NT2/D1 (cell line): ENCODE results near the gene SLC15A3.

Source experiments
- DNase-seq: peaks from one replicate; pipeline ENCODE4 v3.0.0-alpha.2; 2011; ENCODE audit warnings: low read depth, low spot score
- H3K27me3 ChIP-seq: 2 replicates; pipeline ENCODE4 v1.6.0; 2011; ENCODE audit warnings: mild to moderate bottlenecking; ENCODE audit not compliant: insufficient read length, insufficient read depth
- H3K36me3 ChIP-seq: 2 replicates; pipeline ENCODE4 v1.6.1; 2011; ENCODE audit warnings: mild to moderate bottlenecking, low read length, mixed read lengths; ENCODE audit not compliant: insufficient read depth, insufficient read length
- H3K4me1 ChIP-seq: 2 replicates; pipeline ENCODE4 v1.5.1; 2011; ENCODE audit not compliant: insufficient read depth, insufficient read length
- H3K4me3 ChIP-seq: 2 replicates; pipeline ENCODE4 v1.5.1; 2011; ENCODE audit warnings: low read depth; ENCODE audit not compliant: insufficient read length
- H3K9ac ChIP-seq: 2 replicates; pipeline ENCODE4 v1.6.0; 2011; ENCODE audit warnings: low read depth; ENCODE audit not compliant: insufficient read length
- H3K9me3 ChIP-seq: 2 replicates; pipeline ENCODE4 v1.5.1; 2011; ENCODE audit warnings: mild to moderate bottlenecking, low read length; ENCODE audit not compliant: insufficient read depth
- SUZ12 ChIP-seq: IDR thresholded peaks from 2 replicates; pipeline ENCODE4 v1.6.1; 2011; ENCODE audit not compliant: insufficient read length, insufficient read depth; ENCODE audit errors: extremely low read depth
- YY1 ChIP-seq: IDR thresholded peaks from 2 replicates; pipeline ENCODE4 v1.6.1; 2011; ENCODE audit not compliant: insufficient read length, insufficient read depth
- ZNF274 ChIP-seq: IDR thresholded peaks from 2 replicates; pipeline ENCODE4 v1.6.1; 2011; ENCODE audit warnings: mild to moderate bottlenecking, low read depth, low read length

The SLC15A3 gene

GRCh38 chr11:60951904-60952741 is at the start of gene SLC15A3:
Gene SLC15A3 (minus strand): TSS chr11:60952176. CDS start chr11:60951551, 625 bp downstream.
- Histone ChIP-seq H3K4me1 (peaks cover 13% of the 10 kb centered on the region), H3K4me3 (peak within 1 kb of the TSS; percentile 65), H3K9me3 (no peaks in the 10 kb centered on the region), H3K27me3 (peaks cover 15% of the 10 kb centered on the region), H3K9ac (peak within 1 kb of the TSS; percentile 79), H3K36me3 (no peaks in the 10 kb centered on the region)
- TF ChIP-seq SUZ12 (no peak), YY1 (no peak), ZNF274 (no peak)
- no peak for DNase-seq

- no peaks in the 10 kb centered on the region for H3K27me3 ChIP-seq
- TF ChIP-seq ZNF274 (no peak), YY1 (no peak), SUZ12 (no peak)
These were observed 48.5 kb upstream of the SLC15A3 start for GRCh38 chr11:61000426-61000825.

GRCh38 chr11:60996381-60997138 is 44.6 kb upstream of the SLC15A3 start:
- DNase-seq, result no peak
- TF ChIP-seq YY1, result no peak
- no peak for TF ChIP-seq SUZ12
- no peak for TF ChIP-seq ZNF274
- no peaks in the 10 kb centered on the region for H3K9me3 ChIP-seq
- peaks cover 4% of the 10 kb centered on the region for H3K4me1 ChIP-seq
- no peaks in the 10 kb centered on the region for H3K27me3 ChIP-seq
- no peaks in the 10 kb centered on the region for H3K36me3 ChIP-seq
- H3K9ac ChIP-seq, result no peak overlapping the region
- no peak overlapping the region for H3K4me3 ChIP-seq

More at GRCh38 chr11:61000426-61000825, 48.5 kb upstream of the SLC15A3 start:
- Histone ChIP-seq H3K9ac (no peak overlapping the region), H3K4me3 (no peak overlapping the region), H3K9me3 (no peaks in the 10 kb centered on the region), H3K36me3 (no peaks in the 10 kb centered on the region), H3K4me1 (peaks cover 10% of the 10 kb centered on the region)
- DNase-seq, result no peak

- H3K4me1 ChIP-seq, result peaks cover 4% of the 10 kb centered on the region
- no peak overlapping the region for H3K9ac ChIP-seq
- H3K36me3 ChIP-seq, result no peaks in the 10 kb centered on the region
- H3K9me3 ChIP-seq, result no peaks in the 10 kb centered on the region
- H3K4me3 ChIP-seq, result no peak overlapping the region
- no peak for TF ChIP-seq SUZ12
- no peak for DNase-seq
- H3K27me3 ChIP-seq, result no peaks in the 10 kb centered on the region
These were observed 43.8 kb upstream of the SLC15A3 start for GRCh38 chr11:60995798-60996197.

DNA sequence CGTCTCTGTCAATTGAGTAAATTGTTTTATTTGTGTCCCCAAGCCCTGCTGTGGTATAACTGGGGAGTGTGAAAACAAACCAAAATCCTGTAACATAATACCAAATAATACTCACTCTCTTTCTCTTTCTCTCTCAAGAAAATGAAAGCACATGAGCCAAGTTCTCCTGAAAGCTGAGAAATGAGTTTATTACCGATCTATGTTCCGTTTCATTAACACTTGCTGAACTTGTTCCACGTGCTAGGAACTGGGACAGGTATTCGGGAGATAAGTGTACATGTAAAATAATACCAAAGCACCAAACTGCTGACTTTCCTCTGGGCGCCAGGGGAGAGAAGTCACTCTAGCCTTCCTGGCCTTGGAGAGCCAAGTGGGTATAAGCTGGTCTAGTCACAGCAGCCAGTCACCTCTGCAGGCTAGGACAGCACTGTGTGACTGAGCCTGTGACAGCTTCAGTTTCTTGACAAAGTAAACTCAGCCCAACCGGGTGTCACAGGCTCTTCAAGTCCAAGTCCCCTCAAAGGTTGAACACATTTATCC is 42.6 kb upstream of the SLC15A3 start:
- H3K4me3 ChIP-seq, result no peak overlapping the region
- peaks cover 4% of the 10 kb centered on the region for H3K4me1 ChIP-seq
- TF ChIP-seq ZNF274, result no peak
- TF ChIP-seq SUZ12, result no peak
- no peak for TF ChIP-seq YY1
- H3K27me3 ChIP-seq, result no peaks in the 10 kb centered on the region
- no peaks in the 10 kb centered on the region for H3K36me3 ChIP-seq
- no peaks in the 10 kb centered on the region for H3K9me3 ChIP-seq
- no peak for DNase-seq
- no peak overlapping the region for H3K9ac ChIP-seq

- Histone ChIP-seq H3K4me1 (peaks cover 4% of the 10 kb centered on the region), H3K9ac (no peak overlapping the region), H3K36me3 (no peaks in the 10 kb centered on the region), H3K27me3 (no peaks in the 10 kb centered on the region), H3K4me3 (no peak overlapping the region), H3K9me3 (no peaks in the 10 kb centered on the region)
- no peak for DNase-seq
- TF ChIP-seq SUZ12 (no peak), YY1 (no peak), ZNF274 (no peak)
These were observed 41.6 kb upstream of the SLC15A3 start for GRCh38 chr11:60993615-60994014.
